SU-DHL-6 (cell line): ENCODE results near the gene CELF5.

ENCODE experiments used
- CTCF ChIP-seq: fragments of 200-600 bp; sonication (generic); IDR thresholded peaks from one replicate; pipeline ENCODE4 v1.5.1; 2017; ENCODE audit warnings: antibody characterized with exemption, mild to moderate bottlenecking, low read length, moderate library complexity; ENCODE audit not compliant: insufficient read depth, poor library complexity, severe bottlenecking
- EZH2phosphoT487 ChIP-seq: fragments of 200-600 bp; sonication (generic), shearing (Covaris generic); conservative IDR thresholded peaks from 2 replicates; pipeline ENCODE4 v1.6.1; 2018; ENCODE audit warnings: mild to moderate bottlenecking, antibody characterized with exemption, low read length, moderate library complexity, mixed read lengths

GRCh38 chr19:3225677-3226093 lies 1.2 kb downstream of the CELF5 start:
- no peak for TF ChIP-seq CTCF
- no peak for TF ChIP-seq EZH2phosphoT487
